ENCODE results near the gene DENND5B.
"Not testable (repeated sequence)": the region's sequence is repeated elsewhere in the genome, so short reads cannot be mapped to it uniquely, and the experiment has no call there.

DENND5B gene

DNA sequence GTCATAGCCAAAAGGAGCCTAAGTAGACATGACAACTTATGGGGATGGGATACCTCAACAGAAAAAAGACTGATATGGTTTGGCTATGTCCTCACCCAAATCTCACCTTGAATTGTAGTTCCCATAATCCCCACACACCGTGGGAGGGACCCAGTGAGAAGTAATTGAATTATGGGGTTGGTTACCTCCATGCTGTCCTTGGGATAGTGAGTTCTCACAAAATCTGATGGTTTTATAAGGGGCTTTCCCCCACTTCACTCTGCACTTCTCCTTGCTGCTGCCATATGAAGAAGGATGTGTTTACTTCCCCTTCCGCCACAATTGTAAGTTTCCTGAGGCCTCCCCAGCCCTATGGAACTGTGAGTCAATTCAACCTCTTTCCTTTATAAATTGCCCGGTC is 89.9 kb downstream of the DENND5B start:
- DNase-seq = not testable (repeated sequence)

DNA sequence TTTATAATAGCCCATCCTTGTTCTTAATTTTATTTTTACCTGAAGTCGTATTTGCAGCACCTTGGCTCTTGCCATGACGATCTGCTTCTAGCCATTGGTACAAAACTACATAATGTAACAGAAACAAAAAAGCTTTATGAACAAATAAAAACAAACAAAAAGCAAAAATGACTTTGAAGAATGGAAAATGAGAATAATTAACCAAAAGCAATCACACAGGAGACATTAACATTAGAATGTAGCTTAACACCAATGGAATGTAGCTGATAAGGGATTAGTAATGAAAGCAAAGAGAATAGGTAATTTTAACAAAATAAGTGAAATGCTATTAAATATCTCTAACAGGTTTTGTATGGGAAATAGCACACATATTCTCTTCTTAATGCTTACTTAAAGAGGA is 91.4 kb downstream of the DENND5B start:
- DNase-seq = no peak

DNA sequence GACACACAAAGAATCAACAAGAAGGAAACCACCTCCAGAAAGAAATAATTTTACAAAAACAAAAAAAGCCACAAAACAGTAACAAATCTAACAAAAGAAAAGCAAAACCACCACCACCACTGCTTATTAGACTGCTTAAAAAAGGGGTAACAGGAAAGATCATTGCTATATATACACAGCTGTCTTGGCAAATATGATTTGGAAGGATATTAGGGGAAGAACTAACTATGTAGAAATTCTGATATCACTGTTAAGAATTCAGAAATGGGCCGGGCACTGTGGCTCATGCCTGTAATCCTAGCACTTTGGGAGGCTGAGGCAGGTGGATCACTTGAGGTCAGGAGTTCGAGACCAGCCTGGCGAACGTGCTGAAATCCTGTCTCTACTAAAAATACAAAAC is 92.5 kb downstream of the DENND5B start:
- DNase-seq = no peak

DNA sequence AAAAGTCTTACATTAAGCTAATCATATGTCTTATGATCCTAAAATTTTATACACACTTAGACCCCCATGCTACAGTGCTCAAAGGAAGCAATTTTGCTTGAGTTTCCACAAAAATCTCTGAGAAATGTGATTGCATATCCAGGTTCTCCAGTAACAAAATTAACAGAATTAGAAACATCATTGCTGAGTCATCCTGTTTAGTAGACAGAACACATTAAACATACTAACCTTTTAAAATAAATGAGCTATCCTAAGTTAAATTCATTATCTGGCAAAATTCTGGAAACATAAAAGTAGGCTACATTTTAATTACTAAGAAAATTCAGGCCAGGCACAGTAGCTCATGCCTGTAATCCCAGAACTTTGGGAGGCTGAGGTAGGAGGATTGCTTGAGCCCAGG is 94.7 kb downstream of the DENND5B start:
- no peak for DNase-seq

DNA sequence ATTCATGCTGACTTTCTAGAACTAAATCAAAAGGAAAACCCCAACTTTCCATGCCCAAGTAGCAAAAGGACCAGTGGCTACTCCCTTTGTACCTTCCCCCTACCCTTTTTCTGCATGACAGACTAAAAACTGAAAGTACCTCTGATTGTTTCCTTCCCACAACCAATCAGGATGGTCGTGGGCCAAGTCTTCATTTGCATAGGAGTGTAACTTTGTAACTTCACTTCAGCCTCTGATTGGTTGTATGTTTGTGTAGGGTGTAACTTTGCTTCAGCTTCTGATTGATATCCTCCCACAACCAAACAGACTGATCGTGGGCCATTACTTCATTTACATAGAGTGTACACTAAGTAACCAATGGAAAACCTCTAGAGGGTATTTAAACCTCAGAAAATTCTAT is 96.5 kb downstream of the DENND5B start:
- no peak for DNase-seq

DNA sequence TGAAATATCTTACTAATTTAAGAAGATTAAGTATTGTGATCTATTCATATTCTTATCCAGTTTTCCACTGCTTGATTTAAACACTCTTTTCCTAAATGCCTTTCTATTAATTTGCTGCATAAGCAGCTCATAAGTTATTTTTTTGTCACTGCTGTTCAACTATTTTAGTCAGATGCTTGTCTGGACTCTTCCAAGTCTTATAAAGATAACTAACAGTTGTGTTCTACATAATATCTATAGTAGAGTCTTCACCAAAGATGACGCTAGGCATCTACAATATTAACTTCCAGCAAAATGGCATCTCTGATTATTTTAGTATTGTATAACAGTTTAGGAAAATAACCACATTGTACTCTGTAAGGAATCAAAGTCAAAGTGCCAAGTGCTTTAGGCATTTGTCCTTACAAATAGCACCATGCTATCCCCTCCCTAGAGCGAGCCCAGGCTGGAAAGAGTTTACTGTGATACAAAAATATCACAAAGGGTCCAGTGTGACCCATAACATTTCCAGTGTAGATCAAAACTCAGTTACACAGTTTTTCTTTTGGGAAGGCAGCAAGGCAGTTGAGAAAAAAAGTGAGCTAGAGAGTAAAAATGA is 98.2 kb downstream of the DENND5B start:
- no peak for DNase-seq

DNA sequence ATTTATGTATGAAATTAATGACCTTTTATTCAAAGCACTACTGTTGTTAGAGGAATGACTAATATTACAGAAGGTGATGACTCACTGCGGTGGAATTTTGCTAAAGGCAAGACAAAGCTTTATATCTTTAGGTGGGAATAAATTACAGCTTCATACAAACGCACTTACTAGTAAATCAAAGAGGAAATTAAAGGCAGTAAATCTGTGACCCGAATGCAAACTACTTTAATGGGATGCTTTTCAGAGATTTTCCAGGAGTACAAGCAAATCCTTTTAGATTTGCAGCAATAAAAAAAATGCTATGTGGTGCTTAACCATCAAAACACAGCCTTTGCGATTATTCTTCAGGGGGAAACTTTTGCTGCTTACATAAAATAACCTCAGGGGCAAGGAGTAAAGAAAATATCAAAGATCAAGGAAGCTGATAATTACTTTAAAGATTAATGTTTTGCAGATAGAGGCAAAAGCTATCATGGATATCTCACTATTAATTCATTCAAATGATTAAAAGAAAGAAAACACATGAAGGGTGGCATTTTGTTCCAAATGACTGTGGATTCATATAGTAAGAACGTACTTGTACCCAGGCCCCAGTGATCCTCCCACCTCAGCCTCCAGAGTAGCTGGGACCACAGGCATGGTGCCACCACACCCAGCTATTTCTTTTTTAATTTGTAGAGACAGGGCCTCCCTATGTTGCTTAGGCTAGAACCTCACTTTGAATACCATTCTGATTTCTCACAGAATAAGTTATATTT is 98.9 kb downstream of the DENND5B start:
- DNase-seq = no peak

DNA sequence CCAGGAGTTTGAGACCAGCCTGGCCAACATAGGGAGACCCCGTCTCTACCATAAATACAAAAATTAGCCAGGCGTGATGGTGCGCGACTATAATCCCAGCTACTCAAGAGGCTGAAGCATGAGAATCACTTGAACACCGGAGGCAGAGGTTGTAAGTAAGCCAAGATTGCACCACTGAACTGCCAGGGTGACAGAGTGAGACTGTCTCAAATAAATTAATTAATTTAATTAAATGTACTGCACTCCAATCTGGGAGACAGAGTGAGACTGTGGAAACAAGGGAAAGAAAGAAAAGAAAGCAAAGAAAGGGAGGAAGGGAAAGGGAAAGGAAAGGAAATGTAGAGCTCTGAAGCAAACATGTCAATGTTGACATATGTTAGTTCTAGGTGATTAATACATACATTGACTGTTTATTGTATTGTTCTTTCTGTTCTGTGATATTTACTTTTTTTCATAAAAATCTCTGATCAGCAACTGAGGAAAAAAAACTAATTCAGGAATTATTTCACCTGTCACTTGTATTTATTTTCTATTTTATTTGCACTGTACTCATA is 99.6 kb downstream of the DENND5B start:
- DNase-seq = no peak

DNA sequence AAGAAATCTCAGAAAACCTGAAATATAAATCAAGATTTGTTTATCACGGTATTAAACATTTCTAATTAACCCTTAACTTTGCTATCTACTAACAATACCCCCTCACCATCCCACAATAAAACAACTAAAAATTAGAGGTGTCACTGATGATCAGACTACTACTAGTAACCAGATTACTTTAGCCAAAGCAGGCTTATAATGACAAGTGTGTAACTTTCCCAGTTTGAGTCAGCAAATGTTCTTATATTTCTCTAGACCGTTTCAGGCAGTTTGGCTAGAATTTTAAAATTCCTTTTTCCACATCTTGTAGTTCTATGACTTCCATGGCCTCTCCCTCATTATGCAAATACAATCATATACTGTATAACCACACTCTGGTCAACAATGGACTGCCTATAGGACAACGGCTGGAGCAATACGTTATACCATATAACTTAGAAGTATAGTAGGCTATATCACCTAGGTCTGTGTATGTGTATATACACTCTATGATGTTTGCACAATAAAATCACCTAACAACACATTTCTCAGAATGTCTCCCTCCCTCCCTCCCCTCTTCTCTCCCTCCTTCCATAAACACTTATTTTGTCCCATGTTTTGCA is 102.1 kb downstream of the DENND5B start:
- DNase-seq = no peak

DNA sequence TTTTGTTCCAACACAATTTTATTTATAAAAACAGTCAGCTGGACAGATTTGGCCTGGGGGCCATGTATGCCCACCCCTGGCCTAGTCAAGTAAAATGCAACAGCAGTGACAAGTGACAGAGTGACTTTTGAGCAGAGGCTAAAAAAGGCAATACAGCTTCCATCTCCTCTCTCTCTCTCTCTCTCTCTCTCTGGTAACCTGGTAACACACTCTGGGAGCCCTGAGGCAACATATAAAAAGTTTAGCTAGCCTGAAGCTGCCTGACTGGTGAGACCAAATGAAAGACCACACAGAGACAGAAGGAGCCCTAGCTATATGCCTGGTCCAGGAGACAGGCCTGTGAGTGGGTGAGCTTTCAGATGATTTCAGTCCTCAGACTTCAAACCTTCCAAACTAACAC is 105.4 kb downstream of the DENND5B start:
- DNase-seq = no peak

DNA sequence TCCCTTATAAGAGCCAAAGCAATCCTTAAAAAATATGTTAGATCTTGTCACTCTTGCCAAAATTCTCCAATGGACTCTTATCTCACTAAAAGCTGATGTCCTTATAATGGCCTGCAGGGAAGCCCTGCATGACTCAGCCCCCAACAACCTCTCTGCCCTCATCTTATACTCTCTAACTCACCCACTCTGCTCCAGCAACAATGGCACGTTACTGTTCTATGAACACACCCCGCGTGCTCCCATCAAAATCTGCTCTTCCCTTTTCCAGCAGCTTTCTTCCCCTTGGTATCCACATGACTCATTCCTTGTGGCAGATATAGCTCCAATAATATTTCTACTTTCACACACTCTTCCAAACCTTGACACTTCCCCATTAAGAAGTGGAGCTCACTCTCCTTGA is 108.1 kb downstream of the DENND5B start:
- DNase-seq = no peak

DNA sequence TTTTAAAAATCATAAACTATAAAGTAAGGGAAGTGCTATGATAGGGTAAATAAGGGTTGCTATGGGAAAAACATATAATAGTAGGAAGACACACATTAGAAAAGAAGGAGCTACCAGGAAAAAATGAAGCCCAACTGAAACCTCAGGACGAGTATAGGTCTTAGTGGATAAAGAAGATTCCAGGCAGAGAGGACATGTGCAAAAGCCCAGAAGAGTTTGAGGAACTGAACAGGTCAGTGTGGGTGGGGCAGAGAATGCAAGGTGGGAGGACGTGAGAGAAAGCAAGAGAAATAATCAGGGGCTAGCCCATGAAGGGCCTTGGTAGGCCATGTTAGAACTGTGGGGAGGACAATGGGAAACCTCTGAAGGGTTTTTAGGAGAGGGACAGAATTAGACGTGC is 109.5 kb downstream of the DENND5B start:
- DNase-seq = no peak

DNA sequence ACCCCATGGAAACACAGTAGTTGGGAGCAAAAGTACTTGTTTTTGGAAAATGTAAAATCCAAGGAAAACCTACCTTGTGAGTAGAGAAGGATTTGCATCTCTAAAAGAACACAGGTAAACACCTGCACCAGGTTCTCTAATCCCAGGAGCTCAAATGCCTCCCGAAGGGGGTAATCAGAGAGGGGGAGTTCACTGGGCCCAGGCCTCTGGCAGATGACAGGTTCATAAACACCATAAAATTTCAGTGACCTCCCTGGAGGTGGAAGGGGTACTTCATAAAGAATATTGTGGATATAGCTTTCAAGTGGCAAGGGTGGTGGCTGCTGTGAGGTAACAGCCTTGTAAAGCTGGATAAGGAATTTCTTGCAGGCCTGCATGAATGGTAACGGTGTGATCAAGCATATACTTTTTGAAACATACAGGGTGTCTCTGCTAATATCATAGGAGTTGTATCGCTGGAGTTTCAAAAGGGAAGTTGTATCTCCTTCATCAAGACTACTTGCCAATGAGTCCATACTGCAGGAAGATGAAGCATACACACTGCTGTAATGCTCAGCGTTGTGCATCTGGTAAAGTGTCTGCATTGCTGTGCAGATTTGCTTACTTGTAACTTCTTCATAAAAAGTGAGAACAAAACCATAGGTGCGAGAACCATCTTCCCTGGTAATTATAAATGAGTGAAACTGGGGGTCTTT is 111.3 kb downstream of the DENND5B start:
- no peak for DNase-seq

DNA sequence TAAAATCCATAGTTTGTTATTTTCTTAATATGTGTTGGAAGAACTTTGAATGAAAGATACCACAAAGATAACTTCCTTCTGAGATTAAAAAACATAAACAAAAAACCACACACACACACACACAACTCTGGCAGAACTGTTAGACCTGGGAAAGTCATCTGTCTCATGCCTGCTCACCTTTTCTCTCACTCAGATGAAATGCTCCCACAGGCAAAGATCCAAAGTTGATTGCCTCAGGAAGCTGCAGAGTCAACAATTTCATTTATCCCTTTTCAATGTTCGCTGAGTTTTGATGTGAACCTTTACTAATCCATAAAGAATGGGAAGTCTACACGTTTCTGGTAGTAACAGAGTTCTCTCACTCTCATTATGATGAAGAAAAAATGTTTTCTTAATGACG is 112.0 kb downstream of the DENND5B start:
- DNase-seq = no peak

DNA sequence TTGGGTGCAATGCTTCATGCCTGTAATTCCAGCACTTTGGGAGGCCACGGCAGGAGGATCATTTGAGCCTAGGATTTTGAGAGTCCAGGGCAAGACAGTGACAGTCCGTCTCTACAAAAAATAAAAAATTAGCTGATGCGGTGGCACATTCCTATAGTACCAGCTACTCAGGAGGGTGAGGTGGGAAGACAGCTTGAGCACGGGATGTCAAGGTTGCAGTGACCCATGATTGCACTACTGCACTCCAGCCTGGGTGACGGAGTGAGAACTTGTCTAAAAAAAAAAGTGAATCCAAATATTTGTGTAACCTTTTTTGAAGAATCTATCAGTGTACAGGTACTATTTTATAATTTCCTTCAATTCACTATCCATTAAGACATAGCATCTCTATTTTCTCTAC is 112.5 kb downstream of the DENND5B start:
- DNase-seq = no peak

DNA sequence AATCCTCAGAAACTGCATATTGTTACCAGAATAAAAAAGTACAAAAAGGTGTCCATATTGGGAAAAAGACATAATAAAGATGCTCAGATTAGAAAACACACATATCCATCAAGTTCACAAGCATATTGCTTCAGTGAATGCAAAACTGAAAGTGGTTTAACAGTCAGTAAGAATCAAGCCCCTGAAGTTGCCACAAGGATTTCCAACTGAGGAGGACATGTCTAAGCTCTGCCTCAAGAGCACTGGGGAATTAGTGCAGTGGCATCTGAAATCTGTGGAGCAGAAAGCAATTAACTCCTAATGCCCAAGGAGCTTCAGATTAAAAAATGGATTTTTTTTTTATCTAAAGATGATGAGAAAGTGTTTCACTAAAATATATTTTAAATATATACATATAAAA is 113.2 kb downstream of the DENND5B start:
- no peak for DNase-seq

DNA sequence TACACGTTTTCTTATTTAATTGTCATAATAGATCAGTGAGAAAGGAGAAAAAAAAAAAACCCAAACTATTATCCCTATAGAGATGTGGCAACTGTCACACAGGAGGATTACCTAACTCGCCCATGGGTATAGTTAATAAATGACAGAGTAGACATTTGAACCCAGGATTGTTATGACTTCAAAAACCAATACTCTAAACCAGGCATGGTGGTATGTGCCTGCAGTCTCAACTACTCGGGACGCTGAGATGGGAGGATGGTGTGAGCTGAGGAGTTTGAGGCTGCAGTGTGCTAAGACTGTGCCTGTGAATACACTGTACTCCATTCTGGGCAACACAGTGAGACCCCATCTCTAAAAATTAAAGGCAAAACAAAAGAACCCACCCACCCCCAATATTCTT is 114.5 kb downstream of the DENND5B start:
- no peak for DNase-seq

DNA sequence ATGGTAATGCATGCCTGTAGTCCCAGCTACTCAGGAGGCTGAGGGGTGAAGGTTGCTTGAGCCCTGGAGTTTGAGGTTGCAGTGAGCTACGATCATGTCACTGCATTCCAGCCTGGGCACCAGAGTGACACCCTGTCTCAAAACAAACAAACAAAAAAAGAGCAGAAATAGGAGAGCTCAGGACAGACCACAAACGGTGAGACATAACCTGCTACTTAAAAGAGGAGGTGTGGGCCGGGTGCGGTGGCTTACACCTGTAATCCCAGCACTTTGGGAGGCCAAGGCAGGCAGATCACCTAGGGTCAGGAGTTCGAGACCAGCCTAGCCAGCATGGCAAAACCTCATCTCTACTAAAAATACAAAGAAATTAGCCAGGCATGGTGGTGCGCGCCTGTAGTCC is 115.3 kb downstream of the DENND5B start:
- DNase-seq = not testable (repeated sequence)

DNA sequence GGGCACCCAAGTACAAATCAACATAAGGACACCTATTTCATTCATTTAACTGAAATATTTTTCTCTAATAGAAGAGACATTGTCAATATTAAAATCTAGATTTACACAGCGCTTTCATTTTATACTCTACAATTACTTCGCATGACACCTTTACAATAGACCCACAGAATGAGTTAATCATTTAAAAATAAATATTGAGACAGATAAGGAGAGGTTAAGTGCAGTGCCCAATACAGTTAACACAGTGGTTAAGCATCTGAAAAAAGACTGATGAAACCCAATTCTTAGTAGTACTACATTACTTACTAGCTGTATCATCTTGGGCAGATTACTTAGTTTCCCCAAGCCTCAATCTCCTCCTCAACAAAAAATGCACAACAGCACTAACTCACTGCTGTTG is 116.2 kb downstream of the DENND5B start:
- DNase-seq = no peak

DNA sequence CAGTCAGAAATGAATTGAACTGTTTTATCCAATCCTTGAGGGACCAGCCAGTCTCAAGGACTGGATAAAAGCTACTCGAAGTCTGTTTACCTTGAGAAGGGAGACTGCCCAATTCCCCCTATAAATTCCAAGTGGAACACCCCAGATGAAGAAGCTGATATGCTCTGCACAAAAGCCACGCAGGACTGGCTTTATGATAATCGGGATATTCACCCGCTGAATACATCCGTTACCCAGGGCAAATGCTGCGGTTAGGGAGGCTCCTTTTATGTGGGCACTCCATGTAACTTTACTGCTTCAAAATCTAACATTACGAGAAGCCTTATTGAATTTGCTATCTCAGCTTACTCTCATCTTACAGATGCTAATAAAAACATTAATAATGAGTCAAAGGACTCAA is 119.1 kb downstream of the DENND5B start:
- DNase-seq = no peak

DNA sequence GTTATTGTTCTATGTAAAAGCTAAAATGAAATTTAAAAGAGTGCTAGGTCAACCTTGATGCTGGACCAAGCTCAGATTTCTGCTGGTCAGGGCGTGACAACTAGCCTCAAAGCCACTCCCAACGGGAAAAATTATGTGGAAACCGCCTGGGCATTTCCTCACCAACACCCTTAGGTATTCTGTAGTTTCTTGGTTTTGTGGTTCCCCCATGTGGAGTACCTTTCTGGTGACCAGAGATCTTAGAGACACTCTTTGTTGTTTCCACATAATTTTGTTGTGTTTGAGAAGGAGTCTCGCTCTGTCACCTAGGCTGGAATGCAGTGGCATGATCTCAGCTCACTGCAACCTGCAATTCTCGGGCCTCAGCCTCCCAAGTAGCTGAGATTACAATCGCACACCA is 119.9 kb downstream of the DENND5B start:
- DNase-seq = no peak

DNA sequence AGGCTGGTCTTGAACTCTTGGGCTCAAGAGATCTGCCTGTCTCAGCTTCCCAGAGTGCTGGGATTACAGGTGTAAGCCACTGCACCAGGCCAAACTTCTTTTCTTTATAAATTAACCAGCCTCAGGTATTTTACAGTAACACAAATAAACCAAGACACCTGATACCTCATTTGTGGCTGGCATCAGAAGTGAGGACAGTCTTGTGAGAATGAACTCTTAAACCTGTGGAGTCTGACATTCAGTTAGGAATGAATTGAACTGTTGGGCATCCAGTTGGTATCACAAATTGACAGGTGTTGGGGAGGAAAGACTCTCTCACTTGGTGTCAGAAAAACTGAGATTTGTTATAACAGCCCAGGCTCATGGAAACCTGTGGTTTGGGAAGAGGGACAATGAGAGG is 120.5 kb downstream of the DENND5B start:
- DNase-seq = no peak

DNA sequence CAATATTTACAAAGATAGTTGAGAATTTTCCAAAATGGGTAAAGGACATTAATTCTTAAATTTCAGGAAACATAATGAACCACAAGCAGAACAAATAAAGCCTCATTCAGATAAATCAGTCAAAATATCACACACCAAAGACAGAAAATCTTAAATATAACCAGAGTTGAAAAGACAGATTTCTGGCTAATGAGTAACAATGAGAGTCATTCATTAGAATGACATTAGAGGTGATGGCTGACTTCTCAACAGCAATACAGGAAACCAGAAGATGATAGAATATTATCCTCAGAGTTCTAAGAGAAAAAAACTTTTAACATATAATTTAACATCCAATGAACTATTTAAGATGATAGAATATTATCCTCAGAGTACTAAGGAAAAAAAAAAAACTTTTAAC is 124.2 kb downstream of the DENND5B start:
- no peak for DNase-seq

Data from C1 segment of cervical spinal cord (tissue), 14 donors.